Ishikawa (cell line): ENCODE data around the gene ULK4.

Experiments
- CEBPB ChIP-seq: IDR thresholded peaks from 2 replicates; pipeline ENCODE4 v1.6.1; 2012
- CREB1 ChIP-seq: IDR thresholded peaks from 2 replicates; pipeline ENCODE4 v1.6.1; 2012; ENCODE audit warnings: low read depth
- EGR1 ChIP-seq: IDR thresholded peaks from 2 replicates; pipeline ENCODE4 v1.6.1; 2012
- EP300 ChIP-seq: IDR thresholded peaks from 2 replicates; pipeline ENCODE4 v1.6.1; 2012; ENCODE audit warnings: borderline replicate concordance
- FOXM1 ChIP-seq: IDR thresholded peaks from 2 replicates; pipeline ENCODE4 v1.6.1; 2012; ENCODE audit warnings: low read depth, borderline replicate concordance
- NFIC ChIP-seq: IDR thresholded peaks from 2 replicates; pipeline ENCODE4 v1.6.1; 2012
- RAD21 ChIP-seq: IDR thresholded peaks from 2 replicates; pipeline ENCODE4 v1.6.1; 2012; ENCODE audit warnings: low read depth
- REST ChIP-seq: IDR thresholded peaks from 2 replicates; pipeline ENCODE4 v1.6.1; 2012; ENCODE audit warnings: low read depth, mild to moderate bottlenecking
- TAF1 ChIP-seq: IDR thresholded peaks from 2 replicates; pipeline ENCODE4 v1.6.1; 2012; ENCODE audit warnings: low read depth, mild to moderate bottlenecking
- TCF12 ChIP-seq: IDR thresholded peaks from 2 replicates; pipeline ENCODE4 v1.6.1; 2012; ENCODE audit warnings: low read depth
- TEAD4 ChIP-seq: IDR thresholded peaks from 2 replicates; pipeline ENCODE4 v1.6.1; 2012
- YY1 ChIP-seq: IDR thresholded peaks from 2 replicates; pipeline ENCODE4 v1.6.1; 2012; ENCODE audit warnings: low read depth
- ZBTB7A ChIP-seq: IDR thresholded peaks from 2 replicates; pipeline ENCODE4 v1.6.1; 2012; ENCODE audit warnings: low read depth
- TF ChIP-seq, protein P1 (sequence below): IDR thresholded peaks from 2 replicates; pipeline ENCODE4 v1.6.1; 2012
- TF ChIP-seq, protein P2 (sequence below): IDR thresholded peaks from 2 replicates; pipeline ENCODE4 v1.6.1; 2012

ULK4 gene

GRCh38 chr3:41683666-41684350 lies 278.1 kb downstream of the ULK4 start:
- TF ChIP-seq EGR1 (peak; percentile 38; the same call in 1 of the 2 replicates), CREB1 (no peak), TAF1 (no peak), TEAD4 (no peak), NFIC (no peak), YY1 (no peak), FOXM1 (no peak)
- TF ChIP-seq, protein P1, sequence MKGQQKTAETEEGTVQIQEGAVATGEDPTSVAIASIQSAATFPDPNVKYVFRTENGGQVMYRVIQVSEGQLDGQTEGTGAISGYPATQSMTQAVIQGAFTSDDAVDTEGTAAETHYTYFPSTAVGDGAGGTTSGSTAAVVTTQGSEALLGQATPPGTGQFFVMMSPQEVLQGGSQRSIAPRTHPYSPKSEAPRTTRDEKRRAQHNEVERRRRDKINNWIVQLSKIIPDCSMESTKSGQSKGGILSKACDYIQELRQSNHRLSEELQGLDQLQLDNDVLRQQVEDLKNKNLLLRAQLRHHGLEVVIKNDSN: no peak

- TF ChIP-seq EGR1 (no peak), YY1 (no peak), TEAD4 (no peak), TAF1 (no peak)
These were observed 278.9 kb downstream of the ULK4 start for GRCh38 chr3:41682996-41683395.

- TF ChIP-seq NFIC (no peak), CREB1 (no peak), TAF1 (no peak)
- TF ChIP-seq, protein P2, sequence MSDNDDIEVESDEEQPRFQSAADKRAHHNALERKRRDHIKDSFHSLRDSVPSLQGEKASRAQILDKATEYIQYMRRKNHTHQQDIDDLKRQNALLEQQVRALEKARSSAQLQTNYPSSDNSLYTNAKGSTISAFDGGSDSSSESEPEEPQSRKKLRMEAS: no peak
These were observed 279.5 kb downstream of the ULK4 start for GRCh38 chr3:41682382-41682781.

DNA sequence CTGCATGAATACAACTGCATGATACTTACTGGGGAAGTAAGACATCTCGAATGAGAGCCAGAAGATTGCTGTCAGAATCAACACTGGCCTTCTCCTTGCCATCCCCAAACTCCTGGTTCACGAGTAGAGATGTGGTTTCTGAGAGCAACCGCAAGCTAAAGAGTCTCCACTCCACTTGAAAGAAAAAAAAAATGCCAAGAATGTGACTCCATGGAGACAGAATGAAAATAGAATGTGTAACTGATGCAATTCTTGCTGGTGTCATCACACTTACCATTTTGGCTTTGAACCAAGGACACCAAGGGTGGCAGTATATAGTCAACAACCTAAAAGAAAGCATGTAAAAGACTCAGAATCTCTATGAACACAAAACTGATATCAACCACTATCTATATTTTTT lies 280.4 kb downstream of the ULK4 start:
- 0 out of 2 replicates have a peak, but pooled peaks have one; percentile 32 for TF ChIP-seq TEAD4
- TF ChIP-seq NFIC: no peak

DNA sequence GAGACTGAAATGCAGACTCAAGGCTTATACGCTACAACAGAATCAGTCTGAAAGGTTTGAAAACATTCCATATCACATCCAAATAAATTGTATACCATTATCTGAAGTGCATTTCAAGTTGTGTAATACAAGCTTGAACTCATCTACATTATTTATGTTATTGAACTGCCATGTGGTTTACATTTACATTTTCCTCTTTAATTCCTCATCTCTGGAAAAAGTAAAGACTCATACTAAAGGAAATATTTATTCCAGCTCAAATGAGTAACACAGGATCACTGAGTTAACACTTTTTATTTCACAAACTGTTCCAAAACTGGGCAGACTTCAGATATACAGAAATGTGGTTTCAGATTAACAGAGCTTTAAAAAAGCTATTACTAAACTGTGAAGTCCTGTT lies 282.5 kb downstream of the ULK4 start:
- TF ChIP-seq ZBTB7A: no peak
- no peak for TF ChIP-seq NFIC
- no peak for TF ChIP-seq CREB1
- TF ChIP-seq TCF12: no peak
- no peak for TF ChIP-seq CEBPB
- TF ChIP-seq, protein P2: no peak
- no peak for TF ChIP-seq EP300
- TF ChIP-seq FOXM1: no peak
- TF ChIP-seq EGR1: no peak
- TF ChIP-seq, protein P1: no peak
- TF ChIP-seq TAF1: no peak
- TF ChIP-seq REST: no peak
- no peak for TF ChIP-seq RAD21
- no peak for TF ChIP-seq YY1
- no peak for TF ChIP-seq TEAD4

DNA sequence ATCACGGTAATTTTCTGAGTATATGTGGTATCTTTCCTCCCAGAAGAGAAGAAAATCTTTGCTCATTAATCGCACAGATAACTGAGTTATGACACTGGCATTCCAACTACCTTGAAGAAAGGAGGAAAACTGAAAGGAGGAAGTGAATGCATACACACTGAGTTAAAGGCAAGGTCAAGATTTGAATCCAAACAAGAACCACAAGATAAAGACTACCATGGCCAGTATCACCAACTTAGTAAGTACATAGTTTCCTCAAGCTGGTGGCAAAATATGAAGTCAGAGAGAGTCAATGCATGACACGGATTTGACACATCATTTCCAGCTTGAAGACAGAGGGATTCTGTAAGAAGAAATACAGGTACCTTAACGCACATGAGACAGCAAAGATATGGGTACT lies 287.5 kb downstream of the ULK4 start:
- TF ChIP-seq, protein P2: no peak
- no peak for TF ChIP-seq TEAD4
- TF ChIP-seq, protein P1: no peak
- no peak for TF ChIP-seq EP300
- no peak for TF ChIP-seq NFIC
- TF ChIP-seq REST: no peak
- TF ChIP-seq TAF1: no peak
- no peak for TF ChIP-seq CREB1
